Activated CD8-positive, alpha-beta T cell treated with anti-CD3 and anti-CD28 coated beads, Interleukin-2, amount 10 ng/mL, durations not matched to agents 7 days and 5 days (primary cell): ENCODE measurements around the gene PPL. TPM values are rescaled to one million over a fixed set of nuclear protein-coding genes. Genes with fewer than 3 reads are reported as not detected.

Experiments
- ATAC-seq: fragments of 150-1000 bp; cut with Tn5 transposase; one replicate; pipeline ENCODE4 v1.10.0; 2021; ENCODE audit warnings: moderate library complexity
- CTCF ChIA-PET: fragments of 350-600 bp; sonication (Branson Sonifier 250); formaldehyde crosslinking; loops from one replicate; lab custom pipeline; 2021; ENCODE audit warnings: antibody characterized with exemption; lab: Charles Lee
- POLR2A ChIA-PET: fragments of 350-600 bp; sonication (Branson Sonifier 250); formaldehyde crosslinking; loops from one replicate; lab custom pipeline; 2021; ENCODE audit warnings: antibody characterized with exemption; lab: Charles Lee
- DNase-seq: peaks from one replicate; pipeline ENCODE4 v3.0.0-alpha.2; 2020
- H3K27ac Mint-ChIP-seq: one replicate; pipeline ENCODE4 v1.8.0; 2021; ENCODE audit warnings: mild to moderate bottlenecking, mixed read lengths
- H3K27me3 Mint-ChIP-seq: one replicate; pipeline ENCODE4 v1.8.0; 2021; ENCODE audit warnings: low read depth, mixed read lengths
- H3K36me3 Mint-ChIP-seq: one replicate; pipeline ENCODE4 v1.8.0; 2021; ENCODE audit warnings: low read depth, mixed read lengths
- H3K4me1 Mint-ChIP-seq: one replicate; pipeline ENCODE4 v1.8.0; 2021; ENCODE audit warnings: low read depth, mixed read lengths
- H3K4me3 Mint-ChIP-seq: one replicate; pipeline ENCODE4 v1.8.0; 2021; ENCODE audit warnings: mild to moderate bottlenecking, mixed read lengths
- H3K9me3 Mint-ChIP-seq: one replicate; pipeline ENCODE4 v1.8.0; 2022; ENCODE audit warnings: mixed read lengths; ENCODE audit not compliant: insufficient read depth
- total RNA-seq, 2 experiments: library from RNA; stranded (reverse); gene quantifications; one replicate each; pipeline ENCODE4 v1.2.3, GENCODE V29; 2021

PPL gene
- total RNA-seq, 2 experiments from 2014 or later: not detected

GRCh38 chr16:4839942-4840341 is 97.0 kb downstream of the PPL start:
- H3K9me3 Mint-ChIP-seq: no peaks in the 10 kb centered on the region
- peaks cover 5% of the 10 kb centered on the region for H3K4me1 Mint-ChIP-seq
- no peak overlapping the region for H3K27ac Mint-ChIP-seq
- CTCF ChIA-PET: no interaction called here
- no peak overlapping the region for H3K4me3 Mint-ChIP-seq
- DNase-seq (no peak), ATAC-seq (no peak)
- no peaks in the 10 kb centered on the region for H3K27me3 Mint-ChIP-seq
- POLR2A ChIA-PET: interaction anchor here (0.7 kb wide), 1 partner anchor 420 kb away, joined by 3 read pairs; no protein-coding TSS in a partner anchor
- peaks cover 69% of the 10 kb centered on the region for H3K36me3 Mint-ChIP-seq

GRCh38 chr16:4837733-4838501 is 99.0 kb downstream of the PPL start:
- ChIA-PET CTCF (no interaction called here), POLR2A (interaction anchor here (1.0 kb wide), 1 partner anchor 10 kb away, joined by 4 read pairs; no protein-coding TSS in a partner anchor)
- Mint-ChIP-seq H3K4me3 (no peak overlapping the region), H3K27ac (no peak overlapping the region), H3K36me3 (peaks cover 61% of the 10 kb centered on the region), H3K27me3 (no peaks in the 10 kb centered on the region), H3K4me1 (peaks cover 14% of the 10 kb centered on the region), H3K9me3 (no peaks in the 10 kb centered on the region)
- no peak for ATAC-seq
- DNase-seq: no peak

DNA sequence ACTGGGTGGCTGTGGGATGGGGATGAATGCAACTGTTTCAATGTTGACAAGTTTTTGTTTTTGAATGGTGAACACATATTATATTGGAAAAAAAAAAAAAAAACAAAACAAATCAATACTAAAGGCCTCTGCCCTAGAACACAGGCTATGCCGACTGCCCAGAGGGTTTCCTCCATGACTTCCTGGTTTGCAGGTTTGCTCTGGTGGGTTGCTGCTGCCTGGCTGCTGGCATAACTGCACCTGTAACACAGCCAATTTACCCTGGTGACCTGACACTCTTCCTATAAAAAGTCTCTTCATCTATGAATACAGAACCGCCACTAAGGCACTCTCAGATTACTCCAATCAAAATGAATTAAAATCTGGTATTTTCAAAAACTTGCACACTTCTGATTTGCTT is 100.2 kb downstream of the PPL start:
- ATAC-seq (no peak), DNase-seq (no peak)
- Mint-ChIP-seq H3K27ac (no peak overlapping the region), H3K27me3 (no peaks in the 10 kb centered on the region), H3K4me1 (peaks cover 14% of the 10 kb centered on the region), H3K36me3 (peaks cover 62% of the 10 kb centered on the region), H3K9me3 (no peaks in the 10 kb centered on the region), H3K4me3 (no peak overlapping the region)
- CTCF ChIA-PET: no interaction called here
- POLR2A ChIA-PET: no interaction called here

DNA sequence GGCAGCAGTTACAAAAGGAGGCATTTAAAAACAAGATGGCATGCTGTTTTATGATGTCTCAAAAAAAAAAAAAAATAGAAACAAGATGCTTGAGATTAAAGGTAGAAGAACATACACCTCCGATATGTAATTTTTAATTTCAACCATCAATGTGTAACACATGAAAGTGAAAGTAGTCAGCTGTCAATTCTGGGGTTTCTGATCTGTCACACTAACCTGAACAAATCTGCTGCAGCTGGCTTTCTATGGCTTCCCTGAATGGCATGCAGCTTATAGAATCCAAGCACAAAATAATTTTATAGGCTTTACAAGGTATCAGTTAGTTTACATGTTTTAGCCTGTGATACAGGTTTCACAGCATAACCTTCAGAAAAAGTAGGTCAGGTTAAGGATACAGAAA is 103.4 kb downstream of the PPL start:
- POLR2A ChIA-PET: interaction anchor here (1.3 kb wide), 1 partner anchor 13 kb away, joined by 5 read pairs; the partner anchor contains the start of genes GLYR1 and UBN1
- no peak for DNase-seq
- peak; percentile 21 for ATAC-seq
- H3K27ac Mint-ChIP-seq: no peak overlapping the region
- CTCF ChIA-PET: interaction anchor here (0.8 to 1.2 kb wide), 2 partner anchors 122 to 259 kb away, joined by 3 to 6 read pairs; no protein-coding TSS in a partner anchor
- H3K27me3 Mint-ChIP-seq: no peaks in the 10 kb centered on the region
- peaks cover 54% of the 10 kb centered on the region for H3K36me3 Mint-ChIP-seq
- H3K4me1 Mint-ChIP-seq: peaks cover 14% of the 10 kb centered on the region
- H3K9me3 Mint-ChIP-seq: no peaks in the 10 kb centered on the region
- H3K4me3 Mint-ChIP-seq: no peak overlapping the region

- Mint-ChIP-seq H3K4me3 (no peak overlapping the region), H3K9me3 (no peaks in the 10 kb centered on the region), H3K27ac (peak overlapping the region; percentile 20), H3K36me3 (peaks cover 54% of the 10 kb centered on the region), H3K4me1 (peaks cover 14% of the 10 kb centered on the region), H3K27me3 (no peaks in the 10 kb centered on the region)
- ATAC-seq (no peak), DNase-seq (no peak)
- CTCF ChIA-PET: interaction anchor here (0.8 kb wide), 2 partner anchors 12 to 259 kb away, joined by 3 read pairs; no protein-coding TSS in a partner anchor
- POLR2A ChIA-PET: interaction anchor here (1.3 kb wide), 1 partner anchor 14 kb away, joined by 5 read pairs; the partner anchor contains the start of genes GLYR1 and UBN1
These were observed 104.1 kb downstream of the PPL start for GRCh38 chr16:4832698-4833343.

Other genes starting within 250 kb of the PPL start
- 10 to 100 TPM; 32.6 to 36.2 TPM for gene NUDT16L1, start 243.6 kb downstream of the PPL start, total RNA-seq
- 10 to 100 TPM; 17.0 to 17.2 TPM for gene ANKS3, start 202.9 kb downstream of the PPL start, total RNA-seq
- gene DNAAF8, start 202.6 kb downstream of the PPL start, total RNA-seq: under 1 TPM; 0.39 to 0.68 TPM
- 10 to 100 TPM; 14.0 to 14.9 TPM for gene ZNF500, start 170.0 kb downstream of the PPL start, total RNA-seq
- gene SEPTIN12, start 148.8 kb downstream of the PPL start, total RNA-seq: not detected
- gene SMIM22, start 141.8 kb downstream of the PPL start, total RNA-seq: not detected
- 10 to 100 TPM; 12.3 to 13.1 TPM for gene ROGDI, start 134.5 kb downstream of the PPL start, total RNA-seq
- gene GLYR1, start 89.9 kb downstream of the PPL start, total RNA-seq: 10 to 100 TPM; 92.2 to 95.7 TPM
- 10 to 100 TPM; 42.1 to 44.1 TPM for gene UBN1, start 89.7 kb downstream of the PPL start, total RNA-seq
- not detected for gene SEC14L5, start 21.2 kb upstream of the PPL start, total RNA-seq
- 10 to 100 TPM; 15.6 TPM for gene NAGPA, start 96.8 kb upstream of the PPL start, total RNA-seq
- gene C16orf89, start 128.8 kb upstream of the PPL start, total RNA-seq: not detected
- gene ALG1, start 134.7 kb upstream of the PPL start, total RNA-seq: 10 to 100 TPM; 23.8 to 25.8 TPM
- 10 to 100 TPM; 11.2 to 11.5 TPM for gene EEF2KMT, start 160.6 kb upstream of the PPL start, total RNA-seq